ENCODE measurements around the gene CGNL1.

- TF ChIP-seq ZNF664 (tag by site-specific recombination; IDR thresholded peaks at IDR 0.05) (no peak), ZNF138 (tag by site-specific recombination; IDR thresholded peaks at IDR 0.05; ENCODE audit: borderline replicate concordance) (no peak), ZNF302 (tag by site-specific recombination; IDR thresholded peaks at IDR 0.05; ENCODE audit: low read depth) (no peak), CTCF (tag by site-specific recombination; IDR thresholded peaks at IDR 0.05) (no peak), ZNF548 (tag by site-specific recombination; IDR thresholded peaks at IDR 0.05) (no peak), ZNF585B (tag by site-specific recombination; IDR thresholded peaks at IDR 0.05) (no peak), ZNF398 (tag by site-specific recombination; IDR thresholded peaks at IDR 0.05) (no peak), TSHZ1 (tag by site-specific recombination; IDR thresholded peaks at IDR 0.05; ENCODE audit: borderline replicate concordance) (no peak), ZNF404 (tag by site-specific recombination; IDR thresholded peaks at IDR 0.05) (no peak), ZNF530 (tag by site-specific recombination; IDR thresholded peaks at IDR 0.05; ENCODE audit: low read depth) (no peak), ZNF596 (tag by site-specific recombination; IDR thresholded peaks at IDR 0.05) (no peak), ZNF629 (tag by site-specific recombination; IDR thresholded peaks at IDR 0.05) (no peak)
Observed at GRCh38 chr15:57356636-57357035, 19.7 kb upstream of the CGNL1 start.
